ENCODE measurements around the gene DOLPP1. TPM values are rescaled to one million over a fixed set of nuclear protein-coding genes. Genes with fewer than 3 reads are reported as not detected.

Gene DOLPP1
- total RNA-seq, 2 experiments from 2014 or later, result 15.5 to 19.9 TPM

DNA sequence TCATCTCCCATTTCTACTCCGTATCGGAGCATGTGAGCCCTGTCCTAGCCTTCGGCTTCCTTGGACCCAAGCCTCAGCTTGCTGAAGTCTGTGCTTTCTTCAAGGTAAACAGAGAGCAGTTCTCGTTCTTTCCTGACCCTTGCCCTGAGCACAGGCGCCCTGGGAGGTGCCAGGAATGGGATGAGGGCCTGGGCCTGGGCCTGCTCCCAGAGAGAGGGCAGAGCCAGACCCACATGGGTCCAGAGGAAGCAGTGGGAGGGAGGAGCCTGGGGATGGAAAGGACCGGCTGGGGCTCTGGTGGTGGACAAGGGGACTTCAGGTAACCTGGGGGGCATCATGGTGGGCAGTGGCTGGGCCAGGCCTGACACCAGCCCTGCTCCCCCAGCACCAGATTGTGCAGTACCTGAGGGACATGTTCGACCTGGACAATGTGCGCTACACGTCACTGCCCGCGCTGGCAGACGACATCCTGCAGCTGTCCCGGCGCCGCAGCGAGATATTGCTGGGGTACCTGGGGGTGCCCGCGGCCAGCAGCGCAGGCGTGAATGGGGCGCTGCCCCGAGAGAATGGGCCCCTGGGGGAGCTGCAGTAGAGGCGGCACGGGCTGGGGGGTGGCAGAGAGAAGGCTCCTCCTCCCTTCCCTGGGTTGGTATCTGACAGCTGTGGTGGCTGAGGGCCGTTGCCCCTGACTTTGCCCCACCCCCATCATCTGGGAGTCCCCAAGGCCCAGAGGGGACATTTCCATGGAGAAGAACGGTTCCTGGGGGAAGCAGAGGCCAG is 10.9 kb upstream of the DOLPP1 start:
- Mint-ChIP-seq H3K36me3 (ENCODE audit: low read depth) (peaks cover 3% of the 10 kb centered on the region), H3K4me3 (no peak overlapping the region), H3K27ac (no peak overlapping the region), H3K4me1 (ENCODE audit: low read depth) (peaks cover 26% of the 10 kb centered on the region), H3K27me3 (ENCODE audit: low read depth) (no peaks in the 10 kb centered on the region), H3K9me3 (no peaks in the 10 kb centered on the region)
- intact Hi-C loops (cut with micrococcal nuclease), result loop anchor here (1.0 kb wide), 1 partner anchor 11 kb away; the partner anchor contains the start of gene DOLPP1
- CTCF ChIA-PET, result interaction anchor here (0.6 to 1.4 kb wide), 2 partner anchors 9 to 207 kb away, joined by 4 read pairs; no protein-coding TSS in a partner anchor
- DNase-seq, result no peak

DNA sequence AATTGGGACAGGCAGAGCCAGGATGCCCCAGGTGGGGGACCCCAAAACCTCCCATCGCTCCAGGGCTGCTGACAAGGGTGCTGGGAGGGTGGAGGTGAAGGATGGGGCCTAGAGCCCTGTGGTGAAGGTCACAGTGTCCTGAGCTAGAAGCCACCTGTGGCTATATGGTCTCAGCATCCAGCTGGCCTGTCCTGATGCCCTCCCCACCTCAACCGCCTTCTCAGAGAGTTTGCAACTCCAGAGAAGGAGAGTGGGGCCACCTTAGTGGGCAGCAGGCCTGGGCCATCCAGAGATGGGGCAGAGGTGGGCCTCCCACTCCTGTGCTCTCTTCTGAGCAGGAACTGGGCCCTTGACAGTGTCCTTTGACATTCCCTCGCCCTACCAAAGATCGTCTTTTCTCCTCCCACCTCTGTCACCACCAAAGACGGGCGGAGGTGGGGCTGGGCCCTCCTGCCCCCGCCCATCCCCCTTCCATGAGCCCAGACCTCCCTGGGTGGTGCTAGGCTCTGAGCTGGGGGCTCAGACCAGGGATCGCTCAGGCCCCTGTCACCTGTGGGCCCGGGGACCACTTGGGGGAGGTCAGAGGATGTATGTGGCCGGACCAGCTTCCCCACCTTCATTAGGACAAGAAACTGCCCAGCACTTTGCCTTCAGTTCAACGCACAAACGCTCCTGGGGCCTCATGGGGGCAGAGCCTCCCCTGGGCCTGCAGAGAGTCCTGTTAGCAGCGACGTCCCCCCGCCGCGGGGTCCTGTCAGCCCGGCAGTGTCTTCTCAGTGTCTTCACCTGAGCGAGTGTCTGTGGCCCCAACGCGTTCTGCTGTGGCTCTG is 10.0 kb upstream of the DOLPP1 start:
- no peak for DNase-seq
- Mint-ChIP-seq H3K27me3 (ENCODE audit: low read depth) (no peaks in the 10 kb centered on the region), H3K36me3 (ENCODE audit: low read depth) (no peaks in the 10 kb centered on the region), H3K27ac (no peak overlapping the region), H3K4me3 (no peak overlapping the region), H3K9me3 (no peaks in the 10 kb centered on the region), H3K4me1 (ENCODE audit: low read depth) (peaks cover 26% of the 10 kb centered on the region)
- intact Hi-C loops (cut with micrococcal nuclease), result no loop called here
- CTCF ChIA-PET, result no interaction called here

DNA sequence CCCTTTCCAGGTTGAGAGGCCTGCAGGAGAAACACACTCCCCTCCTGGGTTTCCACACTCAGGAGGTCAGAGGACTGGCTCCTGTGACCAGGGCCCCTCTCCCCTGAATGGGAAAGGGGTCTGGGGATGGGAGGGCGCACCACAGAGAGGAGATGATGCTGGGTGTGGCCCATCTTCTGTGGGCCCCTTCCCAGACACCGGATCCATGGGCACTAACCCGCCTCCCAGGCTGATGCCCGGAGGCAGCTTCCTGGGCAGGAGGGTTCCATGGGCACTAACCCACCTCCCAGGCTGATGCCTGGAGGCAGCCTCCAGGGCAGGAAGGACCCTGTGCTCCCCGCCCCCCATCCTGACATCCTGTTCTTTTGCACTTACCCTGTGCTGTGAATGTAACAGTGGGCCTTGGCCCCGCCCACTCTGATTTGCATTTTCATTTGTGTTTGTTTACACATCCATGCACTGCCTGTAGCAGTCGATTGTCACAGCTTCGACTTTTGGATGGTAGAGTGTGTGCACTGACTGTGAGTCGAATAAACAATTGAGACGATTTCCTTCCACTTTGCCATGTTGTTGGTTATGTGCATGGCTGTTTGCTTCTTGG is 9.3 kb upstream of the DOLPP1 start:
- Mint-ChIP-seq H3K9me3 (no peaks in the 10 kb centered on the region), H3K36me3 (ENCODE audit: low read depth) (no peaks in the 10 kb centered on the region), H3K4me3 (no peak overlapping the region), H3K27ac (no peak overlapping the region), H3K4me1 (ENCODE audit: low read depth) (peaks cover 26% of the 10 kb centered on the region), H3K27me3 (ENCODE audit: low read depth) (no peaks in the 10 kb centered on the region)
- CTCF ChIA-PET, result no interaction called here
- intact Hi-C loops (cut with micrococcal nuclease), result no loop called here
- peak; percentile 32 for DNase-seq

DNA sequence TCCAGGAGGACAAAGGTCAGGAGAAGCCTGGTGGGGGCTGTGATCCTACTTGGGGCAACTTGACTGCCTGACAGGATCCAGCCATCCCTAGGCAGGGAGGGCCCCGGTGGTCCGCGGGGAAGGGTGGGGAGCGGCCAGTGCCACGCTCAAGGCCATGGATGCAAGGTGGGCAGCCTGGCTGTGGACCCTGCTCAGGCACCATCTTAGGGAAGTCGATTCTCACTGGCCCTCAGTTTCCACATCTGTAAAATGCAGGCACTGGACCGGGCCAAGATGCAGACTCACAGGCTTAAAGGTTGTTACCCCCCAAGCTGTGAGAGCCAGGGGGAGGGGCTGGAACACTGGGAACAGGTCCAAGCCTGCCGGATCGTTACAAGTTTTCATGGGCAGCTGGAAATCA is 8.7 kb upstream of the DOLPP1 start:
- intact Hi-C loops (cut with micrococcal nuclease), result no loop called here
- CTCF ChIA-PET, result interaction anchor here (0.6 kb wide), 1 partner anchor 96 kb away, joined by 3 read pairs; no protein-coding TSS in a partner anchor
- Mint-ChIP-seq H3K4me3 (no peak overlapping the region), H3K27me3 (ENCODE audit: low read depth) (no peaks in the 10 kb centered on the region), H3K4me1 (ENCODE audit: low read depth) (peaks cover 26% of the 10 kb centered on the region), H3K36me3 (ENCODE audit: low read depth) (no peaks in the 10 kb centered on the region), H3K9me3 (no peaks in the 10 kb centered on the region), H3K27ac (no peak overlapping the region)
- DNase-seq, result no peak

DNA sequence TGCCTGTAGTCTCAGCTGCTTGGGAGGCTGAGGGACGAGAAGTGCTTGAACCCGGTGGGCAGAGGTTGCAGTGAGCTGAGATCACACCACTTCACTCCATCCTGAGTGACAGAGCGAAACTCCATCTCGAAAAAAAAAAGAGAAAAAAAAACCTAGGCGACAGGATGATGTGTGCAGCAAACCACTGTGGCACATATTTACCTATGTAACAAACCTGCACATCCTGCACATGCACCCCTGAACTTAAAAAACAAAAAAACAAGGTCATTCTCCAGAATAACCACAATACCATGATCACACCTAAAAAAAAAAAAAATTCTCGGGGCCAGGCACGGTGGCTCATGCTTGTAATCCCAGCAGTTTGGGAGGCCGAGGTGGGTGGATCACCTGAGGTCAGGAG is 7.5 kb upstream of the DOLPP1 start:
- Mint-ChIP-seq H3K4me1 (ENCODE audit: low read depth) (peaks cover 22% of the 10 kb centered on the region), H3K27me3 (ENCODE audit: low read depth) (no peaks in the 10 kb centered on the region), H3K9me3 (no peaks in the 10 kb centered on the region), H3K4me3 (no peak overlapping the region), H3K36me3 (ENCODE audit: low read depth) (no peaks in the 10 kb centered on the region), H3K27ac (no peak overlapping the region)
- intact Hi-C loops (cut with micrococcal nuclease), result no loop called here
- no peak for DNase-seq
- CTCF ChIA-PET, result no interaction called here

DNA sequence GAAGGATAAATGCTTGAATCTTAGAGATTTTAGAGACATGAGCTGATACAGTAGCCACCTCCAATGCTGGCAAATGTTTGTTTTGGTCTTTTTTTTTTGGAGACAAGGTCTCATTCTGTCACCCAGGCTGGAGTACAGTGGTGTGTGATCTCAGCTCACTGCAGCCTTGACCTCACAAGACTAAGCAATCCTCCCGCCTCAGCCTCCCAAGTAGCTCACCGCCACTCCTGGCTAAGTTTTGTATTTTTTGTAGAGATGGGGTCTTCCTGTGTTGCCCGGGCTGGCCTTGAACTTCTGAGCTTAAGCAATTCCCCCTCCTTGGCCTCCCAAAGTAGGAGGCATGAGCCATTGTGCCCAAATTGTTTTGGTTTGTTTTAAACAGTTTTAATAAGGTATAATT is 6.8 kb upstream of the DOLPP1 start:
- Mint-ChIP-seq H3K4me1 (ENCODE audit: low read depth) (peaks cover 15% of the 10 kb centered on the region), H3K9me3 (no peaks in the 10 kb centered on the region), H3K4me3 (no peak overlapping the region), H3K27ac (no peak overlapping the region), H3K27me3 (ENCODE audit: low read depth) (no peaks in the 10 kb centered on the region), H3K36me3 (ENCODE audit: low read depth) (no peaks in the 10 kb centered on the region)
- CTCF ChIA-PET, result no interaction called here
- DNase-seq, result no peak
- intact Hi-C loops (cut with micrococcal nuclease), result no loop called here

DNA sequence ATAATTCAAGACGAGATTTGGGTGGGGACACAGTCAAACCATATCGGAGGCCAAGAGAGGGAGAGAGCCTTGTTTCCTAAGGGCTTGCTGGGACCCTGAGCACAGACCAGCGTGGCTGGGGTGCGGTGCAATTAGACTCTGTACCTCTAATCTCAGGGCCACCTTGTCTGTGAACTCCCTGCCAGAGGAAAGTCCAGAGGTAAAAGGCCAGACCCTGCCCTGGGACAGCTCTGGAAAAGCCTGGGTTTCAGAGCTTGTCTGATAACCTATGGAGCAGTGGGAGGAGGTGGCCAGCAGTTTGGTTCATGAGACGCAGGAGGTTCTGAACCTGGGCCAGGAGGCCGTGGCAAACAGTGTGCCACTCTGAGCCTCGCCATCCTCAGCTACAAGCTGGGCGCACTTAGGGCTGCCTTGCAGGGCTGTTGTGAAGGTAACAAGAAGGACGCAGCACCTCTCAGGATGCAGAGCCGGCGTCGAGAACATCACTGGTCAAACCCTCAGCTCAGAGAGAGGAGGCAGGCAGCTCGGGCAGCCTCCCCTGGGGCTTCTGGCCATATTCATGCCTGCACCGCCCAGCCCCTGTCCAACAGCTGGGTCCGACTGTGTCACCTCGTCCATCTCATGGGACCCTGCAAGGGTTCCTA is 4.8 kb upstream of the DOLPP1 start:
- Mint-ChIP-seq H3K9me3 (no peaks in the 10 kb centered on the region), H3K4me1 (ENCODE audit: low read depth) (peaks cover 15% of the 10 kb centered on the region), H3K4me3 (no peak overlapping the region), H3K27me3 (ENCODE audit: low read depth) (no peaks in the 10 kb centered on the region), H3K36me3 (ENCODE audit: low read depth) (no peaks in the 10 kb centered on the region), H3K27ac (no peak overlapping the region)
- intact Hi-C loops (cut with micrococcal nuclease), result no loop called here
- DNase-seq, result no peak
- CTCF ChIA-PET, result no interaction called here

DNA sequence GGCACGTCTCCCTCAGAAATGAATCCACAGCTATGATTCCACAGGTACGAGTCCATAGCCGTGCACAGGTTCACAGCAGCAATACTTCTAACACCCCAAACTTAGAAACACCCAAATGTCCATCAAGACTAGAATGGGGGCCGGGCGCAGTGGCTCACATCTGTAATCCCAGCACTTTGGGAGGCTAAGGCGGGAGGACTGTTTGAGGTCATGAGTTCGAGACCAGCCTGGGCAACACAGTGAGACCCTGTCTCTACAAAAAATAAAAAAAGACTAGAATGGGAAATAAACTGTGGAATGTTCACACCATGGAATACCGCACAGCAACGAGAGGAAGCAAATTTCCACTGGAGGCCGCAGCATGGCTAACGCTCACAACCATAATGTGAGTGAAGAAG is 4.3 kb upstream of the DOLPP1 start:
- H3K4me3 Mint-ChIP-seq, result no peak overlapping the region
- CTCF ChIA-PET, result no interaction called here
- H3K27me3 Mint-ChIP-seq (ENCODE audit: low read depth), result no peaks in the 10 kb centered on the region

DNA sequence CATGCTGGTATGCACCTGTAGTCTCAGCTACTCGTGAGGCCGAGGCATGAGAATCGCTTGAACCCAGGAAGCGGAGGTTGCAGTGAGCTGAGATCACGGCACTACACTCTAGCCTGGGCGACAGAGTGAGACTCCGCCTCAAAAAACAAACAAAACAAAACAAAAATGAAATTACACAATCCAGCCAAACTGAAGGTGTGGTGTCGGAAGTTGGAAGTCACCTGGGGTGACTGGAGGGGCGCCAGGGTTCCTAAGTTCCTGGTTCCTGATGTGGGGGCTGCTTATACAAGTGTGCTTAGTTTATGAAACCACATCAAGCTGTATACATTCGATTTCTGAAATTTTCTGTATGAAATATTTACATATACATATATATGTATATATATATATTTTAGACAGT is 3.7 kb upstream of the DOLPP1 start:
- Mint-ChIP-seq H3K27ac (no peak overlapping the region), H3K4me1 (ENCODE audit: low read depth) (peaks cover 16% of the 10 kb centered on the region), H3K36me3 (ENCODE audit: low read depth) (no peaks in the 10 kb centered on the region), H3K27me3 (ENCODE audit: low read depth) (no peaks in the 10 kb centered on the region), H3K4me3 (no peak overlapping the region), H3K9me3 (no peaks in the 10 kb centered on the region)
- intact Hi-C loops (cut with micrococcal nuclease), result no loop called here
- CTCF ChIA-PET, result no interaction called here
- DNase-seq, result no peak

More for the DNA sequence above, 4.3 kb upstream of the DOLPP1 start:
- Mint-ChIP-seq H3K9me3 (no peaks in the 10 kb centered on the region), H3K36me3 (ENCODE audit: low read depth) (no peaks in the 10 kb centered on the region), H3K27ac (no peak overlapping the region), H3K4me1 (ENCODE audit: low read depth) (peaks cover 14% of the 10 kb centered on the region)
- no peak for DNase-seq
- intact Hi-C loops (cut with micrococcal nuclease), result no loop called here

DNA sequence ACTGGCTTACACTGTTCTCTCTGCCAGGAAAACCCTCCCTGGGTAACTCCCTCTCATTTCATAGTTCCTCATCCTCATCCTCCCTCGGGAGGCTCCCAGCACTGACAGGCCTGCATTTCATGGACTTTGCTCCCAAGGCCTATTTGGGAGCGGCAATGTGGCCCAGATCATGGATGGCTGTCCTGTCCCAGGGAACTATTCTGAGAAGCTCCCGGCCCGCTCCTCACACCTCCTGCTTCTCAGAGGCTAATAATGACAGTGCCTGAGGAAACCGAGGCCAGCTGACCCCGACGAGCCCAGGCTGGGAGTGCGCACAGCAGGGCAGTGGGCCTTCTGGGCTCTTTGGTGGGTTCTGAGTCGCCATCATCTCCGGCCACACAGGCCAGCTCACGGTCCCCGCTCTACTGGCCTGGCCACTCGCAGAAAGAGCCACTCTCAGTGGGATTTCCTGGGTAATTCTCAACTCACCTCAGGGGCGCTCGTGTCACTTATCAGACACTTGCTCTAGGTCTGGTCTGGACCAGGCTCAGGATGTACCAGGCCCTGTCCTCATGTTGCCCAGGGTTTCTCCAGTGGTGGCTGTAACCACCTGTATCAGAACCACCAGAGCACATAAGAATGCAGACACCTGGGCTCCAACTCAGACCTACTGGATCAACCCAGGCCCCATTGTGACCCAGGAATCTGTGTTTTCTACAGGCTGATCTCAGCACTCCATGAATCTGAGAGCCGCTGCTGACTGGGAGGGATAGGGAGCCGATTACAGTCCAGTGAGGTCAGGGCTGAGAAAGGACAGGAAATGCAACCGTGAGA is 2.0 kb upstream of the DOLPP1 start:
- CTCF ChIA-PET, result interaction anchor here (1.1 kb wide), 1 partner anchor 10 kb away, joined by 4 read pairs; no protein-coding TSS in a partner anchor
- Mint-ChIP-seq H3K27me3 (ENCODE audit: low read depth) (no peaks in the 10 kb centered on the region), H3K4me1 (ENCODE audit: low read depth) (peaks cover 27% of the 10 kb centered on the region), H3K36me3 (ENCODE audit: low read depth) (no peaks in the 10 kb centered on the region), H3K9me3 (no peaks in the 10 kb centered on the region), H3K4me3 (peak overlapping the region; percentile 51), H3K27ac (no peak overlapping the region)
- DNase-seq, result no peak
- intact Hi-C loops (cut with micrococcal nuclease), result no loop called here

DNA sequence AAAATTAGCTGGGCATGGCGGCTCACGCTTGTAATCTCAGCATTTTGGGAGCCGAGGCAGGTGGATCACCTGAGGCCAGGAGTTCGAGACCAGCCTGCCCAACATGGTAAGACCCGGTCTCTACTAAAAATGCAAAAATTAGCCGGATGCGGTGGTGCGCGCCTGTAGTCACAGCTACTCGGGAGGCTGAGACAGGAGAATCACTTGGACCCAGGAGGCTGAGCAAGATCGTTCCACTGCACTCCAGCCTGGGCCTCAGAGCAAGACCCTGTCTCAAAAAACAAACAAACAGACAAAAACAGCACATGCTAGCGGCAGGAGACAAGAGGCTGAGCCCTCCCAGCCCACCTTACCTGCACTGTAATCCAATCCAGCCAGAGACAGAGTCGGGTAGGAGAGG is 1.1 kb upstream of the DOLPP1 start:
- Mint-ChIP-seq H3K9me3 (no peaks in the 10 kb centered on the region), H3K36me3 (ENCODE audit: low read depth) (no peaks in the 10 kb centered on the region), H3K27me3 (ENCODE audit: low read depth) (no peaks in the 10 kb centered on the region), H3K27ac (no peak overlapping the region), H3K4me1 (ENCODE audit: low read depth) (peaks cover 27% of the 10 kb centered on the region), H3K4me3 (peak overlapping the region; percentile 83)
- intact Hi-C loops (cut with micrococcal nuclease), result loop anchor here (2.0 kb wide), 3 partner anchors 51 to 527 kb away; partner anchors contain the start of genes DOLK, NUP188, SH3GLB2 and SPTAN1
- CTCF ChIA-PET, result interaction anchor here (1.1 kb wide), 1 partner anchor 11 kb away, joined by 4 read pairs; no protein-coding TSS in a partner anchor
- no peak for DNase-seq
